ENCODE measurements around the gene KIFC3.
"Not testable (repeated sequence)": the region's sequence is repeated elsewhere in the genome, so short reads cannot be mapped to it uniquely, and the experiment has no call there.

The KIFC3 gene

GRCh38 chr16:57730771-57731730 lies 71.2 kb downstream of the KIFC3 start:
- H3K9me3 ChIP-seq (ENCODE audit: insufficient read depth, low read length): no peaks in the 10 kb centered on the region
- no peak overlapping the region for H3K9ac ChIP-seq (ENCODE audit: low read length)
- TF ChIP-seq EZH2phosphoT487 (IDR thresholded peaks at IDR 0.05; ENCODE audit: low read depth): no peak
- TF ChIP-seq, protein P1, sequence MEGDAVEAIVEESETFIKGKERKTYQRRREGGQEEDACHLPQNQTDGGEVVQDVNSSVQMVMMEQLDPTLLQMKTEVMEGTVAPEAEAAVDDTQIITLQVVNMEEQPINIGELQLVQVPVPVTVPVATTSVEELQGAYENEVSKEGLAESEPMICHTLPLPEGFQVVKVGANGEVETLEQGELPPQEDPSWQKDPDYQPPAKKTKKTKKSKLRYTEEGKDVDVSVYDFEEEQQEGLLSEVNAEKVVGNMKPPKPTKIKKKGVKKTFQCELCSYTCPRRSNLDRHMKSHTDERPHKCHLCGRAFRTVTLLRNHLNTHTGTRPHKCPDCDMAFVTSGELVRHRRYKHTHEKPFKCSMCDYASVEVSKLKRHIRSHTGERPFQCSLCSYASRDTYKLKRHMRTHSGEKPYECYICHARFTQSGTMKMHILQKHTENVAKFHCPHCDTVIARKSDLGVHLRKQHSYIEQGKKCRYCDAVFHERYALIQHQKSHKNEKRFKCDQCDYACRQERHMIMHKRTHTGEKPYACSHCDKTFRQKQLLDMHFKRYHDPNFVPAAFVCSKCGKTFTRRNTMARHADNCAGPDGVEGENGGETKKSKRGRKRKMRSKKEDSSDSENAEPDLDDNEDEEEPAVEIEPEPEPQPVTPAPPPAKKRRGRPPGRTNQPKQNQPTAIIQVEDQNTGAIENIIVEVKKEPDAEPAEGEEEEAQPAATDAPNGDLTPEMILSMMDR (IDR thresholded peaks at IDR 0.05; ENCODE audit: low read depth, low read length): no peak
- H3K4me3 ChIP-seq (ENCODE audit: low read length): no peak overlapping the region
- no peak overlapping the region for H2AFZ ChIP-seq (ENCODE audit: low read depth, low read length)
- no peak overlapping the region for H3K27ac ChIP-seq (ENCODE audit: low read length)
- H3K4me2 ChIP-seq (ENCODE audit: low read length): no peak overlapping the region
- no peaks in the 10 kb centered on the region for H3K27me3 ChIP-seq (ENCODE audit: low read depth, low read length)
- H3K4me1 ChIP-seq (ENCODE audit: low read length): peaks cover 5% of the 10 kb centered on the region; the same call in 1 of the 2 replicates
- no peaks in the 10 kb centered on the region for H4K20me1 ChIP-seq (ENCODE audit: insufficient read depth, low read length)
- H3K79me2 ChIP-seq (ENCODE audit: low read length): no peaks in the 10 kb centered on the region; the same call in 1 of the 2 replicates
- no peaks in the 10 kb centered on the region for H3K36me3 ChIP-seq (replicated peaks; ENCODE audit: low read depth, low read length)

- not testable (repeated sequence) for H4K20me1 ChIP-seq (ENCODE audit: insufficient read depth, low read length); H3K36me3 ChIP-seq (replicated peaks; ENCODE audit: low read depth, low read length); H3K27ac ChIP-seq (ENCODE audit: low read length); H3K79me2 ChIP-seq (ENCODE audit: low read length); H3K4me3 ChIP-seq (ENCODE audit: low read length); H3K27me3 ChIP-seq (ENCODE audit: low read depth, low read length); H3K4me2 ChIP-seq (ENCODE audit: low read length); H3K9me3 ChIP-seq (ENCODE audit: insufficient read depth, low read length); H3K9ac ChIP-seq (ENCODE audit: low read length); H2AFZ ChIP-seq (ENCODE audit: low read depth, low read length)
- H3K4me1 ChIP-seq (ENCODE audit: low read length): peaks cover 11% of the 10 kb centered on the region
These were observed 72.4 kb downstream of the KIFC3 start for GRCh38 chr16:57729852-57730251.

DNA sequence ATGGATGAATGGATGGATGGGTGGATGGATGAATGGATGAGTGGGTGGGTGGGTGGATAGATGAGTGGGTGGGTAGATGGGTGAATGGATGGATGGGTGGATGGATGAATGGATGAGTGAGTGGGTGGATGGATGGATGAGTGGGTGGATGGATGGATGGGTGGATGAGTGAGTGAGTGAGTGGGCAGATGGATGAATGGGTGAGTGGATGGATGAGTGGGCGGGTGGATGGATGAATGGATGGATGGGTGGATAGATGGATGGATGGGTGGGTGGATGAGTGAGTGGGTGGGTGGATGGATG lies 73.2 kb downstream of the KIFC3 start:
- H3K27ac ChIP-seq (ENCODE audit: low read length): no peak overlapping the region
- no peak overlapping the region for H3K4me2 ChIP-seq (ENCODE audit: low read length)
- no peak overlapping the region for H3K4me3 ChIP-seq (ENCODE audit: low read length)
- H4K20me1 ChIP-seq (ENCODE audit: insufficient read depth, low read length): no peaks in the 10 kb centered on the region
- no peaks in the 10 kb centered on the region for H3K9me3 ChIP-seq (ENCODE audit: insufficient read depth, low read length)
- H3K79me2 ChIP-seq (ENCODE audit: low read length): no peaks in the 10 kb centered on the region
- TF ChIP-seq, protein P1 (IDR thresholded peaks at IDR 0.05; ENCODE audit: low read depth, low read length): no peak
- no peak for TF ChIP-seq EZH2phosphoT487 (IDR thresholded peaks at IDR 0.05; ENCODE audit: low read depth)
- H3K9ac ChIP-seq (ENCODE audit: low read length): no peak overlapping the region
- no peaks in the 10 kb centered on the region for H3K27me3 ChIP-seq (ENCODE audit: low read depth, low read length)
- H3K36me3 ChIP-seq (replicated peaks; ENCODE audit: low read depth, low read length): no peaks in the 10 kb centered on the region
- no peak overlapping the region for H2AFZ ChIP-seq (ENCODE audit: low read depth, low read length)
- peaks cover 8% of the 10 kb centered on the region for H3K4me1 ChIP-seq (ENCODE audit: low read length)

DNA sequence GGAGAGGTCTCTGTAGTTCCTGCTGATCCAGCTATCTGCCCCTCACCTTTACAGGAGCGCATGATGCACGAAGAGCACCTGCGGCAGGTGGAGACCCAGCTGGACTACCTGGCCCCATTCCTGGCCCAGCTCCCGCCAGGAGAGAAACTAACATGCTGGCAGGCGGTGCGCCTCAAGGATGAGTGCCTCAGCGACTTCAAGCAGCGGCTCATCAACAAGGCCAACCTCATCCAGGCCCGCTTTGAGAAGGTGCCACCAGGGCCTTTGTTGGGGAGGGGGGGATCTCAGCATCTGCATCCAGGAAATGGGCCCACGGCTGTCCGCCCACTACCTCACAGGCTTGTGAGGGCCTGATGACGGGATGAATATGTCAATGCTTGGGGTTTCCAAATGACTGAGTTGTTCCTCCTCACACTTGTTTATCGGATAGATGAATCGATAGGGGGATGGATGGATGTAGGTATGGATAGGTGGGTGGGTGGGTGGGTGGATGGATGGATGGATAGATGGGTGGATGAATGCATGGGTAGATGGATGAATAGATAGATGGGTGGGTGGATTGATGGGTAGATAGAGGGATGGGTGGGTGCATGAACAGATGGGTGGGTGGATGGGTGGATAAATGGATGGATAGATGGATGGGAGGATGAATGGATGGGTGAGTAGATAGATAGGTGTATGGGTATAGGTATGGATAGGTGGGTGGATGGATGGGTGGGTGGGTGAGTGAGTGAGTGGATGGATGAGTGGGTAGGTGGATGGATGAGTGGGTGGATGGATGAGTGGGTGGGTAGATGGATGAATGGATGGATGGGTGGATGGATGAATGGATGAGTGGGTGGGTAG lies 73.7 kb downstream of the KIFC3 start:
- H3K9ac ChIP-seq (ENCODE audit: low read length): no peak overlapping the region
- no peak overlapping the region for H2AFZ ChIP-seq (ENCODE audit: low read depth, low read length)
- H3K27ac ChIP-seq (ENCODE audit: low read length): no peak overlapping the region
- H3K4me1 ChIP-seq (ENCODE audit: low read length): peaks cover 6% of the 10 kb centered on the region; the same call in 1 of the 2 replicates
- no peaks in the 10 kb centered on the region for H3K27me3 ChIP-seq (ENCODE audit: low read depth, low read length)
- H4K20me1 ChIP-seq (ENCODE audit: insufficient read depth, low read length): no peaks in the 10 kb centered on the region
- no peaks in the 10 kb centered on the region for H3K9me3 ChIP-seq (ENCODE audit: insufficient read depth, low read length)
- H3K36me3 ChIP-seq (replicated peaks; ENCODE audit: low read depth, low read length): no peaks in the 10 kb centered on the region
- H3K79me2 ChIP-seq (ENCODE audit: low read length): no peaks in the 10 kb centered on the region
- TF ChIP-seq, protein P1 (IDR thresholded peaks at IDR 0.05; ENCODE audit: low read depth, low read length): no peak
- no peak overlapping the region for H3K4me2 ChIP-seq (ENCODE audit: low read length)
- no peak overlapping the region for H3K4me3 ChIP-seq (ENCODE audit: low read length)

All from OCI-LY3 (cell line).